ENCODE data around the gene NR2F2.

GRCh38 chr15:96320107-96320506, 10.4 kb upstream of the NR2F2 start:
- no peak for TF ChIP-seq POLR2A (IDR thresholded peaks at IDR 0.05)
- no peak for TF ChIP-seq CTCF (IDR thresholded peaks at IDR 0.05 in 8 of 11, conservative IDR thresholded peaks at IDR 0.05 in 3 of 11)

All from spleen (tissue), 7 donors.